ENCODE measurements around the gene IFI6. TPM values are rescaled to one million over a fixed set of nuclear protein-coding genes. Genes with fewer than 3 reads are reported as not detected.

Gene IFI6
- total and polyA plus RNA-seq, 2 of the 13 experiments (the other 11 are each of a cell fraction or from before 2014, with no cell fraction given): 12.9 to 13.2 TPM

DNA sequence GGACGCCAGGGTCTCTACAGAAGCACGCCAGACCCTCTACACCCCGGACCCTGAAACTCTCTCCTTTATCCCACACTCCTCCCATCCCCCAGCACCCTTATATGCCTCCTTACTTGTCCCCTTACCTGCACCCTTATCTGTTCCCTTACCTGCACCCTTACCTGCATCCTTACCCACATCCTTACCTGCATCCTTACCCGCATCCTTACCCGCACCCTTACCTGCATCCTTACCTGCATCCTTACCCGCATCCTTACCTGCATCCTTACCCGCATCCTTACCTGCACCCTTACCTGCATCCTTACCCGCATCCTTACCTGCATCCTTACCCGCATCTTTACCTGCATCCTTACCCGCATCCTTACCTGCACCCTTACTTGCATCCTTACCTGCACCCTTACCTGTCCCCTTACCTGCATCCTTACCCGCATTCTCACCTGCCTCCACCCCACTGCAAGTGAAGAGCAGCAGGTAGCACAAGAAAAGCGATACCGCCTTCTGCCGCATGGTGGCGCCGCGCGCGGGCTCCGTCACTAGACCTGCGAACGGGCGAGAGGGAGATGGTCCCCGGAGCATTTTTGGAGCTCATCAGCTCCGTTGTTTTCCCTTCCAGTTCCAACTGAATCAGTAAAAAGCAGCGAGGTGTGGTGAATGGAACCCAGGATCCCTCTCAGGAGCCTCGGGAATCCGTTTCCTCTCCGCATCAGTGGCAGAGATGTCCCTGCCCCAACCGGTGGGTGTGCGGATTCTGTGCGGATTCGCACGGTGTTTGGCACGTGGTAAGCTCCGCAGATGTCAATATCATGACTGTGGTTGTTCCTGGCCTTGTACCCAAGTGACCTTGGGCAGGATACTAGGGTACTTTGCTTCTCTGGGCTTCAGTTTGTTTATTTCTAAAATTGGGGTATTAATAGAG is 2.9 kb downstream of the IFI6 start:
- peak; percentile 52 for FAIRE-seq
- in situ Hi-C loops (cut with HindIII; ENCODE audit: extremely low pct_ligation_motif_present, low pct_unique_long_range_greater_than_20kb): loop anchor here (5.0 kb wide), 1 partner anchor 53 kb away; no protein-coding TSS in a partner anchor
- no peak for TF ChIP-seq SMAD3 (CRISPR knock-in tag; IDR thresholded peaks at IDR 0.05)
- TF ChIP-seq ZNF10 (CRISPR knock-in tag; IDR thresholded peaks at IDR 0.05; ENCODE audit: borderline replicate concordance, low read depth): no peak
- TF ChIP-seq HDAC1 (CRISPR knock-in tag; IDR thresholded peaks at IDR 0.05): 0 out of 2 replicates have a peak, but pooled peaks have one; percentile 31
- TF ChIP-seq PREB (CRISPR knock-in tag; IDR thresholded peaks at IDR 0.05): no peak
- TF ChIP-seq ZNF30 (CRISPR knock-in tag; IDR thresholded peaks at IDR 0.05): no peak
- peak; percentile 24; the same call in 1 of the 2 replicates for TF ChIP-seq SP4 (CRISPR knock-in tag; IDR thresholded peaks at IDR 0.05)
- TF ChIP-seq ARID5B (CRISPR knock-in tag; IDR thresholded peaks at IDR 0.05): 0 out of 2 replicates have a peak, but pooled peaks have one; percentile 34
- no peak for TF ChIP-seq POLR2AphosphoS5 (IDR thresholded peaks at IDR 0.05; ENCODE audit: low read depth, low read length)
- TF ChIP-seq ZNF788 (CRISPR knock-in tag; IDR thresholded peaks at IDR 0.05; ENCODE audit: borderline replicate concordance): no peak
- TF ChIP-seq EZH2 (conservative IDR thresholded peaks at IDR 0.05; ENCODE audit: low read depth, low read length): no peak
- no peak for TF ChIP-seq TFAP4 (IDR thresholded peaks at IDR 0.05; ENCODE audit: borderline replicate concordance, low read depth)

More for the DNA sequence above, 2.9 kb downstream of the IFI6 start:
- H3K27me3 ChIP-seq (ENCODE audit: control insufficient read depth in 1 of 2, insufficient read depth in 2 of 2, low read length in 2 of 2): no peaks in the 10 kb centered on the region
- intact Hi-C loops (cut with micrococcal nuclease; ENCODE audit: unreplicated experiment): loop anchor here (10.0 kb wide), 1 partner anchor 274 kb away; the partner anchor contains the start of gene GPR3
- H3K36me3 ChIP-seq (replicated peaks in 1 of 2; ENCODE audit: control insufficient read depth in 1 of 2, insufficient read depth in 2 of 2, low read length in 2 of 2): no peaks in the 10 kb centered on the region
- peak overlapping the region; percentile 99 for H3K4me2 ChIP-seq (ENCODE audit: low read depth, low read length)
- ATAC-seq (peak; percentile 28; the same call in 2 of the 3 replicates), DNase-seq (ENCODE audit: low spot score) (no peak)
- H3K4me1 ChIP-seq (ENCODE audit: insufficient read depth, low read length): peaks cover 40% of the 10 kb centered on the region
- no TSS peak for BruUV-seq (replicated peaks)
- H3K4me3 ChIP-seq (replicated peaks in 1 of 3; ENCODE audit: insufficient read depth in 1 of 3, low read depth in 2 of 3, low read length in 3 of 3): peak overlapping the region in 2 of 3 experiments; percentile 38 to 67; a peak in 4 of 6 replicates
- H3K27ac ChIP-seq (ENCODE audit: extremely low read length, insufficient read depth, low read length): no peak overlapping the region
- H2AFZ ChIP-seq (ENCODE audit: low read length): no peak overlapping the region
- no peak overlapping the region for H3K9ac ChIP-seq (ENCODE audit: insufficient read depth, low read depth, low read length)
- no peaks in the 10 kb centered on the region for H4K20me1 ChIP-seq (ENCODE audit: insufficient read depth, low read length)
- H3K9me3 ChIP-seq (ENCODE audit: low read length): no peaks in the 10 kb centered on the region
- H3K79me2 ChIP-seq (ENCODE audit: insufficient read depth, low read length): no peaks in the 10 kb centered on the region
- ChIA-PET CTCF (ENCODE audit: low intra/inter-chr PET ratio, low total read pairs) (interaction anchor here (1.7 kb wide), 1 partner anchor 50 kb away, joined by 7 read pairs; no protein-coding TSS in a partner anchor), POLR2A (interaction anchor here (0.9 to 1.0 kb wide), 5 partner anchors 27 to 161 kb away, joined by 3 to 8 read pairs (median 4); partner anchors contain the start of genes PPP1R8 and STX12)
- WGBS (ENCODE audit: low lambda C conversion rate): 10% methylated on average over 36 of the region's 36 CpGs
